Endothelial cell (in vitro differentiated cells): ENCODE data around the gene TCF15. TPM values are rescaled to one million over a fixed set of nuclear protein-coding genes. Genes with fewer than 3 reads are reported as not detected.

ENCODE experiments used
- DNase-seq: peaks from one replicate; pipeline ENCODE4 v3.0.0; 2021; ENCODE audit warnings: low spot score
- H3K27ac Mint-ChIP-seq: one replicate; pipeline ENCODE4 v1.8.0; 2021; ENCODE audit warnings: mixed read lengths, inconsistent platforms; ENCODE audit not compliant: unreplicated experiment
- H3K27me3 Mint-ChIP-seq: one replicate; pipeline ENCODE4 v1.8.0; 2021; ENCODE audit warnings: mild to moderate bottlenecking, moderate library complexity, mixed read lengths, inconsistent platforms; ENCODE audit not compliant: unreplicated experiment
- H3K36me3 Mint-ChIP-seq: one replicate; pipeline ENCODE4 v1.8.0; 2021; ENCODE audit warnings: mild to moderate bottlenecking, low read depth, mixed read lengths, inconsistent platforms; ENCODE audit not compliant: unreplicated experiment
- H3K4me1 Mint-ChIP-seq: one replicate; pipeline ENCODE4 v1.8.0; 2021; ENCODE audit warnings: mild to moderate bottlenecking, mixed read lengths, inconsistent platforms; ENCODE audit not compliant: unreplicated experiment
- H3K4me3 Mint-ChIP-seq: one replicate; pipeline ENCODE4 v1.8.0; 2021; ENCODE audit warnings: mild to moderate bottlenecking, mixed read lengths, inconsistent platforms; ENCODE audit not compliant: unreplicated experiment
- H3K9me3 Mint-ChIP-seq: one replicate; pipeline ENCODE4 v1.8.0; 2021; ENCODE audit warnings: mixed read lengths, inconsistent platforms; ENCODE audit not compliant: unreplicated experiment
- CTCF ChIP-seq: fragments of 200-600 bp; sonication (generic); IDR thresholded peaks from one replicate; pipeline ENCODE4 v1.5.0; 2021; ENCODE audit warnings: antibody characterized with exemption; ENCODE audit not compliant: unreplicated experiment
- total RNA-seq: library from RNA; stranded (reverse); fragmentation: NEBNext Ultra II Directional; extraction: Animal tissue kit (Norgen Biotek cat#: 25700); gene quantifications from one replicate; pipeline ENCODE4 v1.2.1, GENCODE V29; 2021; ENCODE audit not compliant: unreplicated experiment

TCF15 gene
- total RNA-seq, 1 donor from 2014 or later = 6.6 TPM

- no peak for DNase-seq
- peaks cover 54% of the 10 kb centered on the region for H3K4me1 Mint-ChIP-seq
- no peak for TF ChIP-seq CTCF
- H3K27ac Mint-ChIP-seq = no peak overlapping the region
- peaks cover 3% of the 10 kb centered on the region for H3K36me3 Mint-ChIP-seq
- peaks cover 7% of the 10 kb centered on the region for H3K27me3 Mint-ChIP-seq
- H3K4me3 Mint-ChIP-seq = no peak overlapping the region
- H3K9me3 Mint-ChIP-seq = no peaks in the 10 kb centered on the region
Observed at GRCh38 chr20:568097-568652, 41.9 kb downstream of the TCF15 start.

GRCh38 chr20:564192-564591 is 45.9 kb downstream of the TCF15 start:
- H3K27ac Mint-ChIP-seq = no peak overlapping the region
- DNase-seq = no peak

GRCh38 chr20:563187-563586 is 46.9 kb downstream of the TCF15 start:
- no peak for DNase-seq
- Mint-ChIP-seq H3K4me1 (peaks cover 32% of the 10 kb centered on the region), H3K27me3 (peaks cover 3% of the 10 kb centered on the region), H3K9me3 (no peaks in the 10 kb centered on the region), H3K4me3 (no peak overlapping the region), H3K36me3 (peaks cover 3% of the 10 kb centered on the region), H3K27ac (no peak overlapping the region)
- TF ChIP-seq CTCF = no peak

More at GRCh38 chr20:564192-564591, 45.9 kb downstream of the TCF15 start:
- Mint-ChIP-seq H3K4me3 (no peak overlapping the region), H3K4me1 (peaks cover 39% of the 10 kb centered on the region), H3K9me3 (no peaks in the 10 kb centered on the region), H3K27me3 (peaks cover 3% of the 10 kb centered on the region), H3K36me3 (peaks cover 3% of the 10 kb centered on the region)
- TF ChIP-seq CTCF = no peak

GRCh38 chr20:562232-562897 is 47.7 kb downstream of the TCF15 start:
- peaks cover 25% of the 10 kb centered on the region for H3K4me1 Mint-ChIP-seq
- H3K27me3 Mint-ChIP-seq = peaks cover 1% of the 10 kb centered on the region
- no peak for TF ChIP-seq CTCF
- DNase-seq = no peak
- H3K36me3 Mint-ChIP-seq = peaks cover 3% of the 10 kb centered on the region
- H3K4me3 Mint-ChIP-seq = no peak overlapping the region
- no peak overlapping the region for H3K27ac Mint-ChIP-seq
- H3K9me3 Mint-ChIP-seq = no peaks in the 10 kb centered on the region

GRCh38 chr20:561437-562231 is 48.5 kb downstream of the TCF15 start:
- Mint-ChIP-seq H3K4me3 (peak overlapping the region; percentile 6), H3K36me3 (peaks cover 3% of the 10 kb centered on the region), H3K4me1 (peaks cover 20% of the 10 kb centered on the region), H3K27me3 (no peaks in the 10 kb centered on the region), H3K9me3 (no peaks in the 10 kb centered on the region), H3K27ac (no peak overlapping the region)
- peak; percentile 80 for DNase-seq
- peak; percentile 99 for TF ChIP-seq CTCF
